Raji (cell line): ENCODE results near the gene PHF20.

Source experiments
- POLR2A ChIP-seq: IDR thresholded peaks from 2 replicates; pipeline ENCODE4 v1.6.1; 2011; ENCODE audit warnings: low read depth, low read length, control low read depth; ENCODE audit not compliant: insufficient read depth

PHF20 gene

GRCh38 chr20:35887393-35888064, 115.7 kb downstream of the PHF20 start:
- no peak for TF ChIP-seq POLR2A

GRCh38 chr20:35888657-35889056, 116.8 kb downstream of the PHF20 start:
- no peak for TF ChIP-seq POLR2A

GRCh38 chr20:35891375-35891774, 119.6 kb downstream of the PHF20 start:
- no peak for TF ChIP-seq POLR2A

GRCh38 chr20:35892871-35893270, 121.1 kb downstream of the PHF20 start:
- TF ChIP-seq POLR2A = no peak

- no peak for TF ChIP-seq POLR2A
Observed at GRCh38 chr20:35893942-35894341, 122.1 kb downstream of the PHF20 start.

GRCh38 chr20:35899064-35899463, 127.2 kb downstream of the PHF20 start:
- no peak for TF ChIP-seq POLR2A

GRCh38 chr20:35901678-35902544, 130.1 kb downstream of the PHF20 start:
- no peak for TF ChIP-seq POLR2A

- TF ChIP-seq POLR2A = no peak
Observed at GRCh38 chr20:35902545-35902941, 130.7 kb downstream of the PHF20 start.

- no peak for TF ChIP-seq POLR2A
Observed at GRCh38 chr20:35903843-35904242, 132.0 kb downstream of the PHF20 start.

GRCh38 chr20:35904982-35905663, 133.3 kb downstream of the PHF20 start:
- TF ChIP-seq POLR2A = no peak

- no peak for TF ChIP-seq POLR2A
Observed at GRCh38 chr20:35907017-35907701, 135.3 kb downstream of the PHF20 start.

- no peak for TF ChIP-seq POLR2A
Observed at GRCh38 chr20:35908007-35908406, 136.2 kb downstream of the PHF20 start.

GRCh38 chr20:35909176-35909575, 137.4 kb downstream of the PHF20 start:
- no peak for TF ChIP-seq POLR2A

- no peak for TF ChIP-seq POLR2A
Observed at GRCh38 chr20:35909796-35910195, 138.0 kb downstream of the PHF20 start.

GRCh38 chr20:35910254-35910653, 138.4 kb downstream of the PHF20 start:
- TF ChIP-seq POLR2A = no peak
